PFSK-1 (cell line): ENCODE measurements around the gene CEBPG.

Source experiments
- FOXP2 ChIP-seq: optimal IDR thresholded peaks from 2 replicates; pipeline ENCODE3; 2011; ENCODE audit warnings: borderline replicate concordance, control low read depth, inconsistent platforms; ENCODE audit not compliant: insufficient read depth; ENCODE audit errors: extremely low read length, extremely low read depth
- POLR2AphosphoS5 ChIP-seq: IDR thresholded peaks from 2 replicates; pipeline ENCODE4 v1.6.1; 2012; ENCODE audit warnings: low read depth, mild to moderate bottlenecking, control low read depth, low read length, moderate library complexity
- SIN3A ChIP-seq: IDR thresholded peaks from 2 replicates; pipeline ENCODE4 v1.6.1; 2012; ENCODE audit warnings: mild to moderate bottlenecking, low read length, moderate library complexity, borderline replicate concordance; ENCODE audit not compliant: insufficient read depth
- TAF1 ChIP-seq: IDR thresholded peaks from 2 replicates; pipeline ENCODE4 v1.6.1; 2012; ENCODE audit warnings: low read length, control low read depth, borderline replicate concordance; ENCODE audit not compliant: insufficient read depth
- TF ChIP-seq, protein P1 (sequence below), 2 experiments: IDR thresholded peaks; 2 replicates each; pipeline versions ENCODE4 v1.6.1 to v1.8.0; 2011 to 2012; ENCODE audit warnings: low read depth in 2 of 2, low read length in 2 of 2, control low read depth in 1 of 2, inconsistent platforms in 1 of 2, mild to moderate bottlenecking in 1 of 2, moderate library complexity in 1 of 2; ENCODE audit not compliant: insufficient read depth in 1 of 2

DNA sequence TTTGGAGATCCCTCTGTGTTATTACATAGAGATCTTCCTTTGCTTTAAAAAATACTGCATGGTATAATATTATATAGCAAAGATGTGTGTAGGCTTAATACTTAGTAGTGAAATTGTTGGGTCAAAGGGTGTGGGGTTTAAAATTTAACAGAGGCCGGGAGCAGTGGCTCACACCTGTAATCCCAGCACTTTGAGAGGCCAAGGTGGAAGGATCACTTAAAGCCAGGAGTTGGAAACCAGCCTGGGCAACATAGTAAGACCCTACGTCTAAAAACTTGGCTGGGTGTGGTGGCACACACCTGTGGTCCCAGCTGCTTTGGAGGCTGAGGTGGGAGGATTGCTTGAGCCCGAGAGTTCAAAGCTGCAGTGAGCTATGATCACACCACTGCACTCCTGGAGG, 48.9 kb upstream of the CEBPG start:
- no peak for TF ChIP-seq POLR2AphosphoS5
- no peak for TF ChIP-seq FOXP2
- TF ChIP-seq, protein P1, sequence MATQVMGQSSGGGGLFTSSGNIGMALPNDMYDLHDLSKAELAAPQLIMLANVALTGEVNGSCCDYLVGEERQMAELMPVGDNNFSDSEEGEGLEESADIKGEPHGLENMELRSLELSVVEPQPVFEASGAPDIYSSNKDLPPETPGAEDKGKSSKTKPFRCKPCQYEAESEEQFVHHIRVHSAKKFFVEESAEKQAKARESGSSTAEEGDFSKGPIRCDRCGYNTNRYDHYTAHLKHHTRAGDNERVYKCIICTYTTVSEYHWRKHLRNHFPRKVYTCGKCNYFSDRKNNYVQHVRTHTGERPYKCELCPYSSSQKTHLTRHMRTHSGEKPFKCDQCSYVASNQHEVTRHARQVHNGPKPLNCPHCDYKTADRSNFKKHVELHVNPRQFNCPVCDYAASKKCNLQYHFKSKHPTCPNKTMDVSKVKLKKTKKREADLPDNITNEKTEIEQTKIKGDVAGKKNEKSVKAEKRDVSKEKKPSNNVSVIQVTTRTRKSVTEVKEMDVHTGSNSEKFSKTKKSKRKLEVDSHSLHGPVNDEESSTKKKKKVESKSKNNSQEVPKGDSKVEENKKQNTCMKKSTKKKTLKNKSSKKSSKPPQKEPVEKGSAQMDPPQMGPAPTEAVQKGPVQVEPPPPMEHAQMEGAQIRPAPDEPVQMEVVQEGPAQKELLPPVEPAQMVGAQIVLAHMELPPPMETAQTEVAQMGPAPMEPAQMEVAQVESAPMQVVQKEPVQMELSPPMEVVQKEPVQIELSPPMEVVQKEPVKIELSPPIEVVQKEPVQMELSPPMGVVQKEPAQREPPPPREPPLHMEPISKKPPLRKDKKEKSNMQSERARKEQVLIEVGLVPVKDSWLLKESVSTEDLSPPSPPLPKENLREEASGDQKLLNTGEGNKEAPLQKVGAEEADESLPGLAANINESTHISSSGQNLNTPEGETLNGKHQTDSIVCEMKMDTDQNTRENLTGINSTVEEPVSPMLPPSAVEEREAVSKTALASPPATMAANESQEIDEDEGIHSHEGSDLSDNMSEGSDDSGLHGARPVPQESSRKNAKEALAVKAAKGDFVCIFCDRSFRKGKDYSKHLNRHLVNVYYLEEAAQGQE (IDR thresholded peaks at IDR 0.05; ENCODE audit: insufficient read depth in 1 of 2, low read depth in 2 of 2, low read length in 2 of 2), result no peak
- TF ChIP-seq TAF1, result no peak
- TF ChIP-seq SIN3A, result no peak
